Esophagus squamous epithelium (tissue), 4 donors: ENCODE data around the gene SEMA5A.

ENCODE experiments used
- POLR2A ChIP-seq, 4 donors: fragments of 450-650 bp; IDR thresholded peaks; one replicate each; pipeline ENCODE4 v1.6.1; 2017; ENCODE audit warnings: antibody characterized with exemption in 4 of 4, mild to moderate bottlenecking in 4 of 4, moderate library complexity in 3 of 4
- TF ChIP-seq, protein P1 (sequence below), 6 experiments: fragments of 450-650 bp in 4 of 6; fragments of 200-600 bp in 2 of 6; sonication (generic) in 2 of 6; IDR thresholded peaks; one replicate each; pipeline ENCODE4 v1.5.1; 2016 to 2019; ENCODE audit warnings: antibody characterized with exemption in 6 of 6, mild to moderate bottlenecking in 4 of 6, moderate library complexity in 4 of 6

DNA sequence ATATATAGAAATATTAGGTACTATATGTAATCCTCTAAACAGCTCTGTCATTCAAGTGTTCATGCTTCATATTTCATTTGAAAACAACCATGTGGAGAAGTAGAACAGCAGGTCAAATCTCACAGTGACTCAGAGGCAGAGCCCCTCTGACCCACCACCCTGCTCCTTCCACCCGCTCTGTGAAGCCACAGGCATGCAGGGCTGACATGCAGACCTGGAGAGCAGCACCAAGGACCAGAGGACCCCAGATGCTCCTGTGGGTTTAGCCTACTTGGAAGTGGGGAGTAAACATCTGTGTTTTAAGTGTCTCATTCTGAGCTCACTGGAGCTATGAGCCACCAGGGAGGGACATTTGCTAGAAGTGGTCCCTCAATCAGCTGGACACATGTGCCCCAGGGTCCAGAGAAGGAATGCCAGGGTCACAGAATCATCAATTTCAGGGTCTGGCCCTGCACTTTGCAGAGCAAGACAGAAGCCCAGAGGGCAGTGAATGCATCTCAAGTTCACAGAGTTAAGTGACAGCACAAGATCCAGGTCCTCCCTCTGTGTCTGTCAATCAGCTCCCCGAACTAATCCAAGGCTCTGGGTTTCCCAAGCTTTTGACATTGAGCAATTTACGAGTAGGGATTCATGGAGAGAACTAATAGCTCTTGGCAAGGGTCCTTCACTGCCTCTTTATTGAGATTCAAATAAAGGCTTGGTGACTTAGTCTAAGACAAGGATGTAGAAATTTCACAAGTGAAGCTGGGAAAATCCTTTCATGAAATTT, 441.1 kb downstream of the SEMA5A start:
- no peak for TF ChIP-seq POLR2A (IDR thresholded peaks at IDR 0.05)
- TF ChIP-seq, protein P1, sequence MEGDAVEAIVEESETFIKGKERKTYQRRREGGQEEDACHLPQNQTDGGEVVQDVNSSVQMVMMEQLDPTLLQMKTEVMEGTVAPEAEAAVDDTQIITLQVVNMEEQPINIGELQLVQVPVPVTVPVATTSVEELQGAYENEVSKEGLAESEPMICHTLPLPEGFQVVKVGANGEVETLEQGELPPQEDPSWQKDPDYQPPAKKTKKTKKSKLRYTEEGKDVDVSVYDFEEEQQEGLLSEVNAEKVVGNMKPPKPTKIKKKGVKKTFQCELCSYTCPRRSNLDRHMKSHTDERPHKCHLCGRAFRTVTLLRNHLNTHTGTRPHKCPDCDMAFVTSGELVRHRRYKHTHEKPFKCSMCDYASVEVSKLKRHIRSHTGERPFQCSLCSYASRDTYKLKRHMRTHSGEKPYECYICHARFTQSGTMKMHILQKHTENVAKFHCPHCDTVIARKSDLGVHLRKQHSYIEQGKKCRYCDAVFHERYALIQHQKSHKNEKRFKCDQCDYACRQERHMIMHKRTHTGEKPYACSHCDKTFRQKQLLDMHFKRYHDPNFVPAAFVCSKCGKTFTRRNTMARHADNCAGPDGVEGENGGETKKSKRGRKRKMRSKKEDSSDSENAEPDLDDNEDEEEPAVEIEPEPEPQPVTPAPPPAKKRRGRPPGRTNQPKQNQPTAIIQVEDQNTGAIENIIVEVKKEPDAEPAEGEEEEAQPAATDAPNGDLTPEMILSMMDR (IDR thresholded peaks at IDR 0.05) = no peak
